ENCODE results near the gene FIBP.
"Not testable (repeated sequence)": the region's sequence is repeated elsewhere in the genome, so short reads cannot be mapped to it uniquely, and the experiment has no call there.

Gene FIBP

DNA sequence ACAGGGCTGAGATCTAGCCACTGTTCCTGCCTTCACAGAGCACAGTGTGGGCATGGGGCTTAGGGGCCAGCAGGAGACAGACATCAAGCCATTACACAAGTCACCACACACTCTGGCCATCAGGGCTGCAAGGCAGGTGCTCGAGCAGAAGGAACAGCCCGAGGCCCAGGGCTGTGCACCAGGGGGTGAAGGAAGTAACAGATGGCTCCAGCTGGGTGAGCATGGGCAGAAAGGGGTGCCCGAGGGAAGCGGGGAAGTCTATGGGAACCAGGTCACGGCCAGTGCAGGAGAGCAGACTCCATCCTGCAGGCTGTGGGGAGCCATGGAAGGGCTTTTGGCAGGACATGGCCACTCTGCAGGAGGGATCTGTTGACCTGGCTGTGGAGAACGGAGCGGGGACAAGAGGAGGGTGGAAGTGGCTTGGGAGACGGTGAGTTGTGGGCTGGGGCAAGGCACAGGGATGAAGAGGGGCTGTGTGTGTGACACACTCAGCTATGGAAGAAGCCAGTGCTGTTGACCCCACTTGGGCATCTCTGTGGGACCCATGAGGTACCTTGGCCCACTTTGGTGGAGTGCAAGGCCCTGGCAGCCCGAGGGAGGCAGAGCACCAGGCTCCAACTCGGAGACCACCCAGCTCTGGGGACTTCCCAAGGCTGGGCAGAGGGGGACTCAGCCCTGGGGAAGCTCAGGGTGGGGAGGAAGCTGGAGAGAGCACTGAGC, 27.0 kb upstream of the FIBP start:
- in situ Hi-C loops (cut with MboI; ENCODE audit: low sequenced_read_pairs), result no loop called here

DNA sequence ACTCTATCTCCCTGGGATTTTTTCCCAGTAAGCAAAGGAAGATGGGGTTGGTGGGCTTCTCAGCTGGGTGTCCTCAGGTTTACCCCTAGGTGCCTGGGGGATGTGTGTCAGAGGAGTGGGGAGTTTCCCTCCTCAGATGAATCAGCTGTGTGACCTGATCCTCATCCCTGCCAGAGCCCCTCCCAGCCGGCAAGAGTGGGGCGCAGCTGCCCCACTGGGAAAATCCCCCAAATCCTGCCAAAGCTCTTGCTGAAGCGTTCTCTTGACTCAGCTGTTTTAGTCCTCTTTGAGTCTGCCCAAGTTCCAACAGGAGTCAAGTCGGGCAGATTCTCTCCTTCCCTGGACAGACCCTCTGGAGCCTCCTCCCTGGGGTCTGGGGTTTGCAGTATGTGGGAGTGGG, 24.6 kb upstream of the FIBP start:
- in situ Hi-C loops (cut with MboI; ENCODE audit: low sequenced_read_pairs), result no loop called here

DNA sequence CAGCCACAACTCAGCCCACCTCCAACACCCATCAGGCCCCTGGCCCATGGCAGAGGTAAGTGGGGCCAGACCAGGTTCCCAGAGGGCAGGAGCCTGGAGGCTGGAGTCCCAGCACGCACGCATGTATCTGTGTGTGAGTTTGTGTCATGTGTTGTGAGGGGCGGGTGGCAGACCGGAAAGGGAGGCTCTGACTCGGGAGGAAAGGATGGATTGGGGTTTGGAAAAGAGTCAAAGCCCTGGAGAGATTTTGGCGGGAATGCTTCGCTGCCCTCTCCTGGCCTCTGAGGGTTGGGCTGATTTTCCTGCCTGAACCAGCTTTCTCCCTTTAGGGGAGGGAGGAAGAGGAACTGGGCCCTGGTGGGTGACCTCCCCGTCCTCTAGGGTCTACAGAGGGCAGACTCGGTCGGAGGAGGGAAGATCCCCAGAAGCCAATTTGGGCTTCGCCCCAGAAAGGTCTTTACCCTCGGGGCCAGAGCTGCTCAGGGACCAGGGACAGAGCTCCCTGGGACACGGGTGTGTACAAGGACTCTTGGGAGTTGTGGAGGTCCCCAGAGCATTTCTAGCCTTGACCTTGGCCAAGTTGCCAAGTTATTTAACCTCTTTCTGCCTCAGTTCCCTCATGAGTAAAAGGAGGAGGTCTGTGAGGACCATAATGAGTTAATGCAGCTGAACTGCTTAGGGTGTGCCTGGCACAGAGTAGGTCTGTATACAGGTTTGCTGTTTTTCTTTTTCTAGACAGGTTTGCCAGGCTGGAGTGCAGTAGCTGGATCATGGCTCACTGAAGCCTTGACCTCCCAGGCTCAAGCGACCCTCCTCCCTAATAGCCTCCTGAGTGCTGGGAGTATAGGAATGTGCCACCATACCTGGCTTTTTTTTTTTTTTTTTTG, 23.7 kb upstream of the FIBP start:
- in situ Hi-C loops (cut with MboI; ENCODE audit: low sequenced_read_pairs), result no loop called here

DNA sequence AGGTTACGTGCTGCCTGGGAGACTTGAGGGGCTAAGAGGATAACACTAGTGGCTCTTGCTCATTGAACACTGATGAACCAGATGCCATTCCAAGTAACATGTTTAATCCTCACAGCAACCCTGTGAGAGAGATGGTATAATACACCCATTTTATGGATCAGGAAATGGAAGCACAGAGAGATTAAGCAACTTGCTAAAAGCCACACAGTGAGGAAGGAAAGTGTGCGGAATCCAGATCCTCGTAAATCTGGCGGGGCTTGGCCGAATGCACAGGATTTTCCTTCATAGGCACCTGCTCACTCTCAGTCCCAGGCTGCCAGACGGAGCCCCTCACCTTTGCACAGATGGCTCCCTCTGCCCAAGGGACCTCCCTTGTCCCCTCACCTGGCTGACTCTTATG, 19.6 kb upstream of the FIBP start:
- in situ Hi-C loops (cut with MboI; ENCODE audit: low sequenced_read_pairs), result no loop called here

DNA sequence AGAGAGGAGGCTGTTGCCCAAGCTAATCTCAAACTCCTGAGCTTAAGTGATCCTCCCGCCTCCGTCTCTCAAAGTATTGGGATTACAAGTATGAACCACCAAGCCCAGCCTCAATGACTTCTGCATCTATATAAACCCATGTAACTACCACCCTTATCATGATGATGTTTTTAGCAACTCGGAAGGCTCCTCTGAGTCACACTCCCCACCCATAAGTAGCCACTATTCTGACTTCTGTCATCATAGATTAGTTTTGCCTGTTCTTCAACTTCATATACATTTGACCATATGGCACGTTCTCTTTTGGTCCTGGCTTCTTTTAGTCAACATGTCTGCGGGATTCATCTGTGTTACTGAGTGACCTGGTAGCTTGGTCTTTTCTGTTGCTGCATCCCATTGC, 18.3 kb upstream of the FIBP start:
- in situ Hi-C loops (cut with MboI; ENCODE audit: low sequenced_read_pairs), result no loop called here

DNA sequence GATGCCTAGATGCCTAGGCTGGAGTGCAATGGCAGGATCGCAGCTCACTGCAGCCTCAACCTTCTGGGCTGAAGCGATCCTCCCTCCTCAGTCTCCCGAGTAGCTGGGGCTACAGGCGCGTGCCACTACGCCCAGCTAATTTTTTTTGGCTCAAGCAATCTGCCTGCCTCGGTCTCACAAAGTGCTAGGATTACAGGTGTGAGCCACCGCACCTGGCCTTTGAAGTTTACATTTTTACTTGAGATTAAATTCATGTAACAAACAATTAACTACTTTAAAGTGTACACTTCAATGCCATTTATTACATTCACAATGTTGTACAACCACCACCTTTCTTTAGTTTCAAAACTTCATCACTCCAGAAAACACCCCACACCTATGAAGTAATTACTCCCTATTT, 15.4 kb upstream of the FIBP start:
- in situ Hi-C loops (cut with MboI; ENCODE audit: low sequenced_read_pairs), result no loop called here

DNA sequence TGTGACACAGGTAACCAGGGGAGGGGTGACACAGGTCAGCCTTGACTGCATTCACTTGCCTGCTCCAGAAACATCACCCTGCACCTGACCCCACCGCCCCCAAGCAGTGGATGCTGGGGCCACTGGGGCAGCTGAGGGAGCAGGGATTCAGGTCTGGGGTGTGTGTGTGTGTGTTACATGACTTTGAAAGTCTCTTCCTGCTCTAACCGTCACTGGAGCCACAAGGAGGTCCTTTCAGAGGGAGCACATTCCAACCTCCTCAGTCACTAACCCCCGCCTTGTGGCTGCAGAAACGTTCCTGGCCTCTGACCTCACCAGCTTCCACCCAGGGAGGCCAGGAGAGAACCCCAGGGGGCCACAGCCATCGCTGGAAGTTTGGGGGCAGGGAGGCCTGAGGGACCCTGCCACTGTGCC, 14.8 kb upstream of the FIBP start:
- in situ Hi-C loops (cut with MboI; ENCODE audit: low sequenced_read_pairs), result no loop called here

DNA sequence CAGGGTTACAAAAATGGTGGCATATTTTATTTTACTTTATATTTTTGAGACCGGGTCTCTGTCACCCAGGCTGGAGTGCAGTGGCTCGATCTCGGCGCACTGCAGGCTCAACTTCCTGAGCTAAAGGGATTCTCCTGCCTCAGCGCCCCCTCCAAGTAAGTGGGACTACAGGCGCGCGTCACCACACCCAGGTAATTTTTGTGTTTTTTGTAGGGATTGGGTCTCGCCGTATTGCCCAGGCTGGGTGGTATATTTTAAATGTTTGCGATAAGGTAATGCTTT, 12.6 kb upstream of the FIBP start:
- in situ Hi-C loops (cut with MboI; ENCODE audit: low sequenced_read_pairs), result no loop called here

DNA sequence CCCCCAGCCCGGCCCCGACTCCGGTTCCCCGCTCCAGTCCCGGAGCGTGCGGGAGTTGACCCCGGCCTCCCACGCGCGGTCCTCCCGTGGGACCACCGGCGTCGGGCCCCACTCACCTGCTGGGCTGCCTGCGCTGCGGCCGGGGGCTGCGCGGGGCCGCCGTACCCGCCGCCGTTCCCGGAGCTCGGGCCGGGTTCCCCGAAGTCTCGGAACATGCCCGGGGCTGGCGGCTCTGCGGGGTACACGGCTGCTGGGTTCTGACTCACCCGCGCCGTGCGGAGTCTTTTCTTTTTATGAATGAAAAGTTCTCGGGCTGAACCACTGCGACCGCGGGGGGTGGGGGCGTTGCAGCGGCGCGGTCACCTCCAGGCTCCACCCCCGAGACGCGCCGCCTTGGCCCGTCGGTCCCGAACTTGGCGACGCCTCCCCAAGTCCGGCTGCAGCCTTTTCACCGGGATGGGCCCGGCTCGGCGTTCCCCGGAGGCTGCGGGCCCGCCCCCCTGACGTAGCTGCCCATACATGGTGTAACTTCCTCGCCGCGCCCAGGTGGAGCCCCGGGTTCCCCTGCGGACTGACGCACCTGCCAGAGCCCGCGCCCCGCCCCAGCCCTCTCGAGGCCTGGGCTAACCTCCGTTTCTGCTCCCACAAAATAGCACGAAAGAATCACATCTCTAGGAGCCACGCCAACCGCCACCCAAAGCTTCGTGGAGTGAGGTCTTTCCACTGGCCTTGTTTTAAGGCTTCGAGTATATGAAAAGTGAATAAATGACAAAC, 12.0 kb upstream of the FIBP start, which contains the start of gene FOSL1:
Gene FOSL1 (minus strand): TSS at position 264 of the 774 bp plus-strand sequence. CDS start 49 bp downstream, at position 215.
- in situ Hi-C loops (cut with MboI; ENCODE audit: low sequenced_read_pairs), result no loop called here

DNA sequence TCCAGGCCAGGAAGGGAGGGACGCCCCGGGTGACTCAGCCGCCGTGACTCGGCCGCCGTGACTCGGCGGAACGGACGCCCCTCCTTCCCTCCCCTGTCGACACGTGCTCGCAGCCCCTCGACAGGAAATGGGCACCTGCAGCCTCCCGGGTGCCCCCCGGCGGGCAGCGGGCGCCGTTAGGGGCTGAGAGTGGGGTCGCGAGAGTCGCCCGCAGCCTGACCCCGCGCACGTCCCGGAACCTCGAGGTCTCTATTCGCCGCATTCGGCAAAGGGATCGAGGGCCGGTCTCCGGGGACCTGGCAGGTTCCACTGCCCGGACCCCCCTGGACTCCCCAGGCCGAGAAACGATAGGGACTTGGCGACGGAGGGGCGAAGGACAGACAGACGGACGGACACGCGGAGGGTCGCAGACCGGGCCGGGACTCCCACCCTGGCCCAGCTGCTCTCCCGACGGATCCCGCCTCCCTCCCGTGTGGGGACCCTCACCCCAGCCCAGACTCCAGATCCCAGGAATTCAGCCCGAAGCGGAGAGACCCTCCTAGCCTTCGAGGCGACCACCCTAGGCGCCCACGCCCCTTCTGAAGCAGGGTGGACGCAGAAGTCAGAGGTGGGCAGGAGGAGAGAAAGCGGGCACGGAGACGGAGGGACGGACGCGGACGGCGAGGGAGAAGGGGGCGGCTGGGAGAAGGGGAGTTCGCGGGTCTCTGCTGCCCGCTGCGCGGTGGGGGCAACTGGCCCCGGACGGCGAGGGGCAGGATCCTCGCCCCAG, 11.3 kb upstream of the FIBP start:
- in situ Hi-C loops (cut with MboI; ENCODE audit: low sequenced_read_pairs), result no loop called here

DNA sequence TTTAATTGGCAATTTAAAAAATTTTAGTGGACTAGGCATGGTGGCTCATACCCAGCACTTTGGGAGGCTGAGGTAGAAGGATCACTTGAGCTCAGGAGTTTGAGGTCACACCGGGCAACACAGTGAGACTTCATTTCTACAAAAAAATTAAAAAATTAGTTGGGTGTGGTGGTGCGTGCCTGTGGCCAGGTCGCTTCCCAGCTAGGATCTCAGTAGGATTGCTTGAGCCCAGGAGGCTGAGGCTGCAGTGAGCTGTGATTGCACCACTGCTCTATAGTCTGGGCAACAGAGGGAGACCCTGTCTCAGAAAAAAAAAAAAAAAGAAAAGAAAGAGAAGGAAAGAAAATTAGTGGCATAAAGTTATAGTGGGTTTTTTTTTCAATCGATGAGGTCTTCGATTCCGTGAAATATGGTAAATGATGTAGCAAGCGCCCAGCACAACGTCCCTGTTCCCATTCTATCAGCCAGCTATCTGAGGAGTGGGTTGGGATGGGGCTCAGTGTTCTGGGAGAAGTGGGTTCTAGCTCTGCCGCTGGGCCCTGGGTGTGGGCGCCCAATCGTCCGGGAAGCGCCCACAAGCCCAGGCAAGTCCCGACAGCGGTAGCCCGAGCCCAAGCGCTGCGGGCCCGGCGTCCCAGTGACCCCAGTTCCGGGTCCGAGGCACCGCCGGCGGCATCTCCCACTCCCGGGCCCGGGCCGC, 10.5 kb upstream of the FIBP start:
- in situ Hi-C loops (cut with MboI; ENCODE audit: low sequenced_read_pairs), result no loop called here

DNA sequence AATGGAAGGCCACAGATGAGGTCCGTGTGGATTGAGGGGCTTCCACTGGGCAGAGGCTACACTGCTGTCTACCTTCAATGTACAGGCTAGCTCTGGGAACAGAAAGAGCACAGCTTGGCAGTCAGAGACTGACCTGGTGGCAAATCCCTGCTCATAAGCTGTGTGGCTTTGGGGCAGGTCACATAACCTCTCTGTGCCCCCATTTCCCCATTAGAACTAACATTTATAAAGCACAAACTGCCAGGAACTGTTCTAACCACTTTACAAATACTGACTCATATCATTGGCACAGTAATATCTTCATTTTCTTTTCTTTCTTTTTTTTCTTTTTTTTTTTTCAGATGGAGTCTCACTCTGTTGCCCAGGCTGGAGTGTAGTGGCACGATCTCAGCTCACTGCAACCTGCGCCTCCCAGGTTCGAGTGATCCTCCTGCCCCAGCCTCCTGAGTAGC, 8.8 kb upstream of the FIBP start:
- in situ Hi-C loops (cut with MboI; ENCODE audit: low sequenced_read_pairs), result no loop called here

DNA sequence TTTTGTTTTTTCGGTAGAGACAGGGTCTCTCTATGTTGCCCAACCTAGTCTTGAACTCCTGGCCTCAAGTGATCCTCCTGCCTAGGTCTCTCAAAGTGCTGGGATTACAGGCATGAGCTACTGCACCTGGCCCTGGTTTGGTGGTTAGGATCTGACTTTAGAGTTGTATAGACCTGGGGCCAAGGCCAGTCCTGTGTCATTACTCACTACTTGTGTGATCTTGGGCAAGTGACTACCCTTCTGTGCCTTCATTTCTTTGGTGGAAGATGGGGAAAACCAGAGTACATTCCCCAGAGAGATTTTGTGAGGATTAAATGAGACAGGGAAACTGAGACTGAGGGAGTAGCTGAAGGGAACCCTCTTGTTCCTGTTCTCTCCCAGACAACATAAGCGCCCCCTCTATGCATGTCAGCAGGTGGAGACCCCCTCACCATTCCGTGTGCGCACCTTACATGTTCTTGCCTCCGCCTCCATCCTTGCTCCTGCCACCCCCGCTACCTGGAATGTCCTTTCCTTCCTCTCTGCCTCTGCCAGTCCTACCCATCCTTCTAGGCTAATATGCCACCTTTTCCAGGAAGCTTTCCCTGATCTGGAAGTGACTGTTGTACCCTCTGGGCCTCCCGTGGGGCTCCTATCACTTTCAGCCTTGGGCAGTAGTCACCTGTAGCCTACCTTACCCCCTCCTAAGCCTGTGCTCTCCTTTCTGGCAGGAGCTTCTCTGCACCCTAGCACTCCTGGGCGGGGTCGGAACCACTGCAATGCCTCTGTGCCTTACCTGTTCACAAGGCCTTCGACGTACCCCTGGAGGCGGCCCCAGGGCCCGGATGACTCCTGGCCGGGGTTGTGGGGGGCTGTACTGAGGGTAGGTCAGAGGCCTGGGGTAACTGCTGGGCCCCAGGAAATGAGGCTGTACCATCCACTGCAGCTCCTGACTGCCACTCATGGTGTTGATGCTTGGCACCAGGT, 8.0 kb upstream of the FIBP start:
- in situ Hi-C loops (cut with MboI; ENCODE audit: low sequenced_read_pairs), result no loop called here

DNA sequence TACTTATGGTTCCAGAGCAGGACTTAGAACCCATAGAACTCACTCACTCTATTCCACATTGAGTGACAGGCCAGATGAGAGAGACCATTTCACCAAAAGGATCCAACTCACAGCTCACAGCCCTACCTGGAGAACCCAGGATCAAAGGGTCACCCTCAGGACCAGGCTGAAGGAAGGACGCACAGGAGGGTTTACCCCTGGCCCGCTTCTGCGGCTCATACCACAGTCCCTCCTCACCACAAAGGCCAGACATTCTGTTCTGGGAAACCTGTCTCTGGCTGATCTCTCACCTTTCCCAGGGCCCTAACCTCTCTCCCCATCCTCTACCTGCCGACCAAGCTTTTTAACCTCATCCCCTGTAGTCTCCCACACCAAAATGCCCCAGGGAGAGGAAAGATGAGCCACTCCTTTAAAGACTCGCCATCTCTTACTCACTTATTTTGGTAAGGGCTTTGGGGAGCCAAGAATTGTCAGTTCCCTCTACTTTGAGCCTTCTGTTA, 7.3 kb upstream of the FIBP start:
- in situ Hi-C loops (cut with MboI; ENCODE audit: low sequenced_read_pairs), result no loop called here

DNA sequence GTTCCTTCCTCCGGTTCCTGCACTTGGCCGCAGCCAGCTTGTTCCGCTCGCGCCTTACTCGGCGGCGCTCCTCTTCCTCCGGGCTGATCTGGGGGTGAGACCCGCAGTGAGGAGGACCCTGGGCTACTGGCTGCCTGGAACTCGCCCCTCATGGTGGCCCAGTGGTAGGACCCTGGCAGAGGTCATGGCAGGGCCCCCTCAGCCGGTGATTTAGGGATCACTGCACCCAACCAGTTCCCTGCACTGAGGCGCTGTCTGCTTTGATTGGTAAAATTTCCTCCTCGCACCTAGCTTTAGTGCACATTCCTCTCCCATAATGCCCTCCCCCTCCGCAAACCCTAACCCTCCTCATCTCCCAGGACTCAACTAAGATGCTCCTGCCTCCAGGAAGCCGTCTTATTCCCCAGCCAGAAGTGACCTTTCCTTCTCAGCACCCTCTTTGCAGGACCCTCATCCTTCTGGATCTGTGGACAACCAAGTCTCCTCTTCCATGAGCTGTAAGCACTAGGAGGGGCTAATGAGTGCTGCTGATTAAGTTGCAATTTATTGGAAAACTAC, 5.8 kb upstream of the FIBP start:
- in situ Hi-C loops (cut with MboI; ENCODE audit: low sequenced_read_pairs), result no loop called here

DNA sequence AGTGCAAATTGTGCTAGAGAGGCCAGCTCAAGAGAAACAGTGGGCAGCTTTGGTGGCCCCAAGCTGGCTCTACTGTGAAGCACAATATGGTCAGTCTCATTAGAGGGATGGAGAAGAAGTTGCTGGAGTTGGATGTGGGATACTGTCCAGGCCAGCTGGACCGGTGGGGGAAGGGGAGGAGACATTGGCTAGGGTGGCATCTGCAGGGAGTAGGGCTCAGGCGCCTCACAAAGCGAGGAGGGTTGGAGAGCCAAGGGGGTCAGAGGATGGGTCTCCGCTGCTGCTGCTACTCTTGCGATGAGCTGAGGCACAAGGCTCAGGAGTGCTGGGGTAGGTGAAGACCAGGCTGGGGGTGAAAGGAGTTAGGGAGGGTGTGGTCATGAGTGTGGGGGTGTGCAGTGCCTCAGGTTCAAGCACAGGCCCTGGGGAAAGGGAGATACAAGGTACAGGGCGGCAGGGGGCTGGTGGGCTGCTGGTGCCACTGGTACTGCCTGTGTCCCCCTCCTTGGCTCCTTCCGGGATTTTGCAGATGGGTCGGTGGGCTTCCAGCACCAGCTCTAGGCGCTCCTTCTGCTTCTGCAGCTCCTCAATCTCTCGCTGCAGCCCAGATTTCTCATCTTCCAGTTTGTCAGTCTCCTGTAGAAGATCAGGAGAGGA, 4.5 kb upstream of the FIBP start:
- in situ Hi-C loops (cut with MboI; ENCODE audit: low sequenced_read_pairs), result no loop called here

DNA sequence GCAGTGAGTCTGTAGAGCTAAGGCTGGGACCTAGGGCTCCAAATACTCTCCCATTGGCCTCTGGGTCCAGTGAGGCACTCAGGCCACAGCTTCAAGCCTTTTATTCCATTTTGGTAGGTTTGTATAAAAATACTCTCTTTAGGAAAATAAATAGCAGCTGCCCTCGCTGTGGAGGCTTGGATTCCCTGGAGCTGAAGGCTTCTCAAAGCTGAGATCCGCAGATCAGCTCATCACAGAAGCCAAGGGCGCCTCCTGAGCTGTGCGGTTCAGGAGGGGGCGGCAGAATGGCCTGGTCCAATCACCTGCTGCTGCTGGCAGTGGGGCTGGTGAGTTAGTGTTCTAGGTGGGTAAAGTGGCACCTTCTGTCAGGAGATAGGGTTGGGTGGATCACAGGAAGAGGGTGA, 3.9 kb upstream of the FIBP start:
- in situ Hi-C loops (cut with MboI; ENCODE audit: low sequenced_read_pairs), result not testable (repeated sequence)
